Left colon (tissue), 2 donors: ENCODE data around the gene OR2T2. TPM values are rescaled to one million over a fixed set of nuclear protein-coding genes. Genes with fewer than 3 reads are reported as not detected.
A peak's percentile ranks its signal among the peaks of the same experiment; 100 is the strongest.
"Not testable (repeated sequence)": the region's sequence is repeated elsewhere in the genome, so short reads cannot be mapped to it uniquely, and the experiment has no call there.

Source experiments
- ATAC-seq: fragments of 200-7000 bp; cut with Tn5 transposase; one replicate; pipeline ENCODE4 v1.9.1; 2020; ENCODE audit warnings: mild to moderate bottlenecking, moderate library complexity
- DNase-seq, 2 donors: peaks; one replicate each; pipeline ENCODE4 v3.0.0-alpha.2; 2020
- intact Hi-C, 2 donors: fragments of 100-400 bp; cut with DNase I in 1 of 2; cut with micrococcal nuclease in 1 of 2; formaldehyde crosslinking; loops; one replicate each; pipeline versions ENCODE4 v1.11.2 to v1.14.0; 2022; cut with DNase I, micrococcal nuclease
- total RNA-seq, 2 donors: library from RNA; stranded (reverse); fragmentation: NEBNext Ultra II Directional; extraction: Animal tissue kit (Norgen Biotek cat#: 25700); gene quantifications; one replicate each; pipeline ENCODE4 v1.2.1, GENCODE V29; 2021
- donor health status: DM: no; HTN: no; CAD: no.
- donor health status: DM: yes; HTN: yes; CAD: no.

Gene OR2T2
- total RNA-seq, 2 donors from 2014 or later: not detected

GRCh38 chr1:248448409-248449074 lies 3.1 kb downstream of the OR2T2 start:
- DNase-seq, ATAC-seq, intact Hi-C loops: not testable (repeated sequence)

GRCh38 chr1:248449821-248450465 lies 4.5 kb downstream of the OR2T2 start:
- ATAC-seq, intact Hi-C loops, DNase-seq: not testable (repeated sequence)

- intact Hi-C loops, DNase-seq, ATAC-seq: not testable (repeated sequence)
Observed at GRCh38 chr1:248450466-248451145, 5.2 kb downstream of the OR2T2 start.

- ATAC-seq, intact Hi-C loops, DNase-seq: not testable (repeated sequence)
Observed at GRCh38 chr1:248453619-248454018, 8.2 kb downstream of the OR2T2 start.

GRCh38 chr1:248455045-248455444 lies 9.6 kb downstream of the OR2T2 start:
- ATAC-seq: peak; percentile 22
- DNase-seq, intact Hi-C loops: not testable (repeated sequence)

GRCh38 chr1:248456635-248457034 lies 11.2 kb downstream of the OR2T2 start:
- ATAC-seq, intact Hi-C loops, DNase-seq: not testable (repeated sequence)

- intact Hi-C loops, ATAC-seq, DNase-seq: not testable (repeated sequence)
Observed at GRCh38 chr1:248459117-248459516, 13.7 kb downstream of the OR2T2 start.

- no peak for ATAC-seq
- intact Hi-C loops: no loop called here
- no peak for DNase-seq
Observed at GRCh38 chr1:248471154-248471553, 25.7 kb downstream of the OR2T2 start.

- intact Hi-C loops, DNase-seq, ATAC-seq: not testable (repeated sequence)
Observed at GRCh38 chr1:248472111-248472510, 26.7 kb downstream of the OR2T2 start.

GRCh38 chr1:248473051-248473450 lies 27.6 kb downstream of the OR2T2 start, which contains the start of gene OR2T3:
Gene OR2T3, plus strand, starts transcription at chr1:248473351. Its CDS starts 0 bp downstream, at chr1:248473351.
- ATAC-seq, DNase-seq, intact Hi-C loops: not testable (repeated sequence)

- DNase-seq, intact Hi-C loops, ATAC-seq: not testable (repeated sequence)
Observed at GRCh38 chr1:248475660-248476059, 30.2 kb downstream of the OR2T2 start.

GRCh38 chr1:248481686-248482579 lies 36.5 kb downstream of the OR2T2 start:
- DNase-seq, ATAC-seq, intact Hi-C loops: not testable (repeated sequence)

- intact Hi-C loops, ATAC-seq, DNase-seq: not testable (repeated sequence)
Observed at GRCh38 chr1:248488289-248488688, 42.9 kb downstream of the OR2T2 start, which contains the start of gene OR2T5. Gene OR2T5, plus strand, starts transcription at chr1:248488589. Its CDS starts 0 bp downstream, at chr1:248488589.

GRCh38 chr1:248496661-248497060 lies 51.2 kb downstream of the OR2T2 start:
- ATAC-seq, intact Hi-C loops, DNase-seq: not testable (repeated sequence)

GRCh38 chr1:248500305-248501035 lies 55.0 kb downstream of the OR2T2 start:
- intact Hi-C loops, DNase-seq, ATAC-seq: not testable (repeated sequence)
